ENCODE measurements around the gene SVIL. TPM values are rescaled to one million over a fixed set of nuclear protein-coding genes. Genes with fewer than 3 reads are reported as not detected.
A peak's percentile ranks its signal among the peaks of the same experiment; 100 is the strongest.

The SVIL gene
- total and polyA plus RNA-seq, 4 donors: 3.1 to 26.0 (median 9.4) TPM

- WGBS: 91% methylated on average over 6 of the region's 6 CpGs
- no peak overlapping the region for H3K4me3 ChIP-seq (ENCODE audit: low read depth in 1 of 3, low read length in 3 of 3)
- DNase-seq (ENCODE audit: low spot score): peak; percentile 3
- H3K36me3 ChIP-seq (ENCODE audit: control insufficient read depth in 4 of 4, insufficient read depth in 3 of 4, low read depth in 1 of 4, low read length in 3 of 4): peaks cover 0 to 1% (median 0%) of the 10 kb centered on the region in 4 donors
- TF ChIP-seq RXRA (IDR thresholded peaks at IDR 0.05) (no peak), NR2F2 (IDR thresholded peaks at IDR 0.05) (no peak), GABPA (IDR thresholded peaks at IDR 0.05 in 1 of 2, conservative IDR thresholded peaks at IDR 0.05 in 1 of 2) (no peak), ZBTB33 (IDR thresholded peaks at IDR 0.05) (no peak), HNF4A (conservative IDR thresholded peaks at IDR 0.05) (no peak), FOXA1 (IDR thresholded peaks at IDR 0.05) (no peak), SP1 (IDR thresholded peaks at IDR 0.05) (no peak), FOXA2 (IDR thresholded peaks at IDR 0.05) (no peak), RAD21 (IDR thresholded peaks at IDR 0.05) (no peak), CTCF (IDR thresholded peaks at IDR 0.05; ENCODE audit: low read depth, low read length, missing input control) (no peak), JUND (IDR thresholded peaks at IDR 0.05) (no peak), ATF3 (IDR thresholded peaks at IDR 0.05) (no peak), MAX (IDR thresholded peaks at IDR 0.05) (no peak), EGR1 (IDR thresholded peaks at IDR 0.05; ENCODE audit: low read depth in 2 of 2) (no peak), TAF1 (conservative IDR thresholded peaks at IDR 0.05) (no peak), YY1 (IDR thresholded peaks at IDR 0.05) (no peak), HNF4G (IDR thresholded peaks at IDR 0.05) (no peak), REST (IDR thresholded peaks at IDR 0.05) (no peak)
- H3K27ac ChIP-seq (ENCODE audit: low read depth in 1 of 2, low read length in 2 of 2): no peak overlapping the region
- H3K9me3 ChIP-seq (ENCODE audit: control insufficient read depth in 4 of 4, low read length in 3 of 4): peaks cover 0 to 3% (median 0%) of the 10 kb centered on the region in 4 donors
- H3K9ac ChIP-seq (ENCODE audit: low read depth in 1 of 2, low read length in 2 of 2): no peak overlapping the region
- H3K4me1 ChIP-seq (ENCODE audit: control insufficient read depth in 4 of 4, insufficient read depth in 4 of 4, low read length in 3 of 4): no peaks in the 10 kb centered on the region
- H3K27me3 ChIP-seq (ENCODE audit: control insufficient read depth in 4 of 4, insufficient read depth in 4 of 4, low read length in 3 of 4): no peaks in the 10 kb centered on the region
These were observed 22.9 kb downstream of the SVIL start for GRCh38 chr10:29611781-29612381.
